Measurements from ENCODE around the gene GYS2.
"Not testable (repeated sequence)": the region's sequence is repeated elsewhere in the genome, so short reads cannot be mapped to it uniquely, and the experiment has no call there.

Gene GYS2

DNA sequence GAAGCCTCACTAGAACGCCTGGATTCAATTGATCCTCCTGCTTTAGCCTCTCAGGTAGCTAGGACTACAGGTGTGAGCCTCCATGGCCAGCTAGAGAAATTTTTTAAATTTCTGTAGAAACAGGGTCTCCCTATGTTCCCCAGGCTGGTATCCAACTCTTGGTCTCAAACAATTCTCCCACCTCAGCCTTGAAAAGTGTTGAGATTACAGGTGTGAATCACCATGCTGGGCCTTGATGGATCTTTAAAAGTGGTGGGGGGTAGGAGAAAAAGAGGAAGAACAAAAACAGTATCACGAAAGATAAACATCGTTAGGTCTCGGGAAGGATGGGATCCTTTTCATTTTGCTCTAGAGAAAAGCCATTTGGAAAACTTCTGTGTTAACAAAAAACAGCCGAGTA lies 4.5 kb downstream of the GYS2 start:
- DNase-seq, result no peak

GRCh38 chr12:21599143-21599999 lies 5.3 kb downstream of the GYS2 start:
- DNase-seq, result no peak

DNA sequence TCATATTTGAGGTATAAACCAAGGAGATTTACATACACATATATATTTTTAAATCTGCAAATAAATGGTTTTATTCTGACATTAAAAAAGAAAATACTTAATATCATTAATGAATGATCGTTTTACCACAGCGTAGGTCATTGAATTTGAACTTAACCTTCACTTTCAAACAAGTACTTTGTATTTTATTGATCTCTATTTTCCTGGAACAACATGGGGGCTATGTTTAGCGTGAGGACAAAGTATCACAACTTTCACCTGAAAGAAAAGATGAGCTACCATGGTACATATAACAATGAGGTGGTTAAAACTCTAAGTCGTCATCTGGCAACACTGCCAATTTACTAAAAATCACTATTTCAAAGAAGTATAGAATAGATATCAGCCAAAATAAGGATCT lies 6.0 kb downstream of the GYS2 start:
- DNase-seq, result no peak

DNA sequence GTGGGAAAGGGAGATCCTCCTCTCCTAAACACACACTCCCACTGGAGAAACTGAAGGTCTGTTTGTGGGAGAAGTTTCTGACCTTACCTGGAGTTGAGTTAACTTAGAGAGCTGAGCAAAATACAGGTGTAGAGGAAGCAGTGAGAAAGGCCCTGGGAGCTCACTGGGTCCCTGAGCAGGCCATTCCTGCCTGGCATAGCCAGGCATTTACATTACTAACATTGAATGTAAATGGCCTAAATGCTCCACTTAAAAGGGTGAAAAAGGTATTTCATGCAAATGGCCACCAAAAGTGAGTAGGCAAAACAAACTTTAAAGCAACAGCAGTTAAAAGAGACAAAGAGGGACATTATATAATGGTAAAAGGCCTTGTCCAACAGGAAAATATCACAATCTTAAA lies 9.3 kb downstream of the GYS2 start:
- not testable (repeated sequence) for DNase-seq

DNA sequence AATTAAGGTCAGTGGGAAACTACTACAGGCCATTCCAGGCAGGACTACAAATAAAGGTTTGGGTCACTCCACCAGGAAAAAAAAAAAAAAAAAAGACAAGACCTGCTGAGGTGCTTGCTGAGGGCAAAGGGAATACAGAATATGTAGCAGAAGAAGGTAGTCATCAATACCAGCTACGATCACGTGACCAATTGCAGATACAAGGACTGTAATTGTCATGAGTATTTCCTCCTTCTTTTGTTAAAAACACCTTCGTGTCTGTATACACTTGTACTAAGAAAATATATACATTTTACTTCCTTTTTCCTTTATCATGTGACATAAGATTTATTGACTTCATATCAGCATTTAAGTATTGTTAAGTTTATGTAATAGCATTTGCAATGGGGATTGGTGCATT lies 19.2 kb downstream of the GYS2 start:
- DNase-seq, result no peak

GRCh38 chr12:21584403-21585182 lies 20.1 kb downstream of the GYS2 start:
- DNase-seq, result not testable (repeated sequence)

DNA sequence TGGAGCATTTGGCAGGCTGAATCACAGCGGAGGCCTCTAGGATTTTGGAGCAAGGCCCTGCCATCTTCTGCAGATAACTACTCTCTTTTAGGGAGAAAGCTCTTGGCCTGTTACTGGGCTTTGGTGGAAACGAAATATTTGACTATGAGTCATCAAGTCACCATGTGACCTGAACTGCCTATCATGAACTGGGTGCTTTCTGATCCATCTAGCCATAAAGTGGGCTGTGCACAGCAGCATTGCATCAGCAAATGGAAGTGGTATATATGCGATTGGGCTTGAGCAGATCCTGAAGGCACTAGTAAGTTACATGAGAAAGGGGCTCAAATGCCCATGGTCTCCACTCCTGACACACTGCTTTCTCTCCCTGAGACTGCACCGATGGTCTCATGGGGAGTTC lies 21.1 kb downstream of the GYS2 start:
- no peak for DNase-seq

- no peak for DNase-seq
These were observed 23.7 kb downstream of the GYS2 start for GRCh38 chr12:21580748-21581516.

GRCh38 chr12:21577516-21577915 lies 27.1 kb downstream of the GYS2 start:
- DNase-seq, result no peak

GRCh38 chr12:21576431-21576830 lies 28.2 kb downstream of the GYS2 start:
- DNase-seq, result no peak

GRCh38 chr12:21573733-21574358 lies 30.8 kb downstream of the GYS2 start:
- DNase-seq, result no peak

GRCh38 chr12:21571046-21571445 lies 33.6 kb downstream of the GYS2 start:
- DNase-seq, result no peak

DNA sequence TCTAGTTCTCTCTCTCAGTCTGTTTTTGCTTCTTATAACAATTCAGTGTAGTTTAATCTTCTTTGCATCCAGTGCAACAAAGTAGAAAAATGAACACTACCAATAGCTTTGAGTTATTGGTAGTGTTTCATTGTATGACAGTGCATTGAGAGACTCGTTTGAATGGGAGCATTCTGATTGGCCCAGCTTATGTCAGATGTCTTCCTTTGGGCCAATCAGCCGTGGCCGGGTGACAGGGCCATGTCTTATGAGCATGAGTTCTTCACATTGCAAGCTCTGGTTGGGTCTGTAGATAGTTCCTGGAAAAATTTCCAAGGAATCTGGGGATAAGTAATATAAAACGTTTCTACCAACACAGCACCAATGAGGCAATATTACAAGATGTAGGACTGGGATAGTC lies 36.5 kb downstream of the GYS2 start:
- no peak for DNase-seq

DNA sequence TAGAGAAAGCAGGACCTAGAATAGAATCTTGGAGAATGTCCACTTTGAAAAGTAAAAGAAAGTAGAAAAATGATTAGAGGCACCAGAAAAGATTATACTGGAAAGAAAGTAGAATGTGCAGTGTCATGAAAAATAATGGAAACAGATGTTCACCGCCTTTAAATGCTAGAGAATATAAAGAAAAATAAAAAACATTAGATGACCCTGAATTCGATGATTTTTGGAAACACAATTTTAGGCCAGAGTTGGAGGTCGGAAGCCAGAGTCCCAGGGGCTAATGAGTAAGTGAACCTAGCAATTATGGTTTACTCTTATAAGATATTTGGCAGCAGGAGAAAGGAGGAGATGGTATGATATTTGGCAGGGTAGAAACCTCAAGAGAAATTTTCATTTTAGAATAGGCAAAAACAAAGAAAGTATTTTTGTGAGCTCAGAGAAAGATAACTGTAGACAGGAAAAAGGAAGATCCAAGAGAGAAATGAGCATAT lies 37.7 kb downstream of the GYS2 start:
- no peak for DNase-seq

GRCh38 chr12:21566223-21566906 lies 38.3 kb downstream of the GYS2 start:
- DNase-seq, result no peak

- no peak for DNase-seq
These were observed 41.8 kb downstream of the GYS2 start for GRCh38 chr12:21562859-21563258.

DNA sequence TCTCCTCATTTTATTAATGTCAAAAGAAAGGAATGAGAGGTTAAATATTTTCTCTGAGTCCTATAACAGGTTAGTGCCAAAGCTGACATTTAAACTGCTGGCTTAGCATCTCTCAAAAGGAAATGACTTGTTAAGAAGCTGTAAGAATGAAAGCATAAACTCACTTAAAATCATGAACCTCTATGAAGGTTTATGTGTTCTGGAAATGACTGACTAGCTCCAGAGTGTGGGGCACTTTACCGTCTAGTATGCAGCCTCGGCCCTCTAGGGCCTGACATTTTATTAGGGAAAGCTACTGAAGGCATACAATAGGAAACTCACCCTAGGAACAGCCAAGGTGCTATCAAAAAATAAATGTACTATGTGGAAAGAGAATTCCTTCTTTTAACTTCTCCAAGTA lies 43.5 kb downstream of the GYS2 start:
- no peak for DNase-seq

DNA sequence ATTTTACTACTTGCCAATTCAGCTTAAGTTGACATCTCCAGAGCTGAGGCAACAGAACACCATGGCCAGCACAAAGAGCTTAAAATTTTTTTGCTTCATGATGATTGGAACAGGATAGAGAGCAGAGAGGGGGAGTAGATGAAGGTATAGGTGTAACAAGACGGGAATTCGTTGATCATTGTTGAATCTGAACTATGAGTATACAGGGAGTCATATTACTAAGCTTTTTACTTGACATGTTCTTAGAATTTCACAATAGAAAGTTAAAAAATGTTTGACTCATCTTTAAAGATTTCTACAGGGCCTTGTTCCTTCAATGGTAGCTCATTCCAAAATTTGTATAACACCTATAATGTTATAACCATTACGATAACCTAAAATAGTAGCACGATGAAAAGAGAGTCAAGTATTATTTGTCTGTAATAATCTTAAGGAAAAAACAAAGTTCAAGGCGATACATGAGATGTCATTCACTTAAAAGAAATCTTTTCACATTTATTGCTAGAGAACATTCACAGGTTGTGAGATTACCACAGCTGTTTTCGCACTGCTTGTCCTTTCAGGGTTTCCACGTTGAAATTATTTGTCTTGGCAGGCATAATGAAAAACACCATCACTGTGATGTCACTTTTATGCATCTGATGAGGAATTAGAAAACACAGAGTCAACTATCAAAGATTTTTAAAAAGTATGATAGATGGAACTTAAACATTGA lies 44.6 kb downstream of the GYS2 start:
- no peak for DNase-seq

DNA sequence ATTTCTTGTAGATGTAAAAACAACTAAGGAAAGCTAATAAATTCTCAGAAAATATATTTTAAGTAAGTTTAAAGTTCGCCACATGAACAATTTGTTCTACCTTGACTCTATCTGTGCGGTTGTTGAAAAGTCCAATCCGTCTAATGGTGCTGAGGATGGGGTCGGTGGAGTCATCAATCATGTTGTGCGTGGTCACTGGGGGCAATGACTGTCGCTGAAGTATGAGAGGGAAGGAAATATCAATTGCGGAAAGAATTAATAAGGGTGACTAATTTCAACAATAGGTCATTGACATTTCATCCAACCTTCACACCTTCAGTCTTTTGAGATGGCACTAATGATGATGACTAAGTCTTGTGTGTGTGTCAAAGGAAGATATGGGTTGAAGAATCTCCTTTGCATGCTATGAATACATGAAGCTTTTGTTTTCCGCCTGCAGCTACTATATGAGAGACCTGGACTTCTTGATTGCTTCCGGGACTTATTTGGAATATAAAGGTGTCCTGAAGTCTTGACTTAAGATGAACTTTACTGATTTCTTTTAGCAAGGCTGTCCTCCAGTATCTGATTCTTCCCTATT lies 46.5 kb downstream of the GYS2 start:
- DNase-seq, result no peak

GRCh38 chr12:21553329-21553675 lies 51.3 kb downstream of the GYS2 start:
- DNase-seq, result no peak
